ENCODE results near the gene A2M. TPM values are rescaled to one million over a fixed set of nuclear protein-coding genes. Genes with fewer than 3 reads are reported as not detected.

A2M gene
- total RNA-seq, 1 experiment from 2014 or later = 1.2 TPM

DNA sequence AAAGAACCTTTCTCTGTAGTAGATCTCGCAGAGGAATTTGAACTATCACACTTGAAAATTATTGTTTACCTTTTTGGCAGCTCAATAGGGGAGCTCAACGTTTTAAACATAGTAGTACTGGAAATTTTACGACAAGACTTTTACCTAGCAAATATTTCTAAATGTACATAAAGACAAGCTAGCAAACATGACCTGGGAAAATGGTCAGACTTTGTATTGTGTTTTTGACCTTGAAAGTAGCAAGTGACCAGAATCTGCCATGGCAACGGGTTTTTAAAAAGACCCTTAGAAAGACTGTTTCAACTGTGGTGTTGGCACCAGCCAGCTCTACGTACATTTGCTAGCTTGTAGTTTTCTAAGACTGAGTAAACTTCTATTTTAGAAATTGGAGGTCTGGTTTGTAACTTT is 20.2 kb upstream of the A2M start:
- Histone ChIP-seq H2BK15ac (ENCODE audit: low read depth, low read length) (no peak overlapping the region), H3K27ac (ENCODE audit: insufficient read length, low read depth, low read length) (no peak overlapping the region), H2BK20ac (ENCODE audit: low read depth, low read length, poor library complexity, severe bottlenecking) (no peak overlapping the region), H4K91ac (ENCODE audit: insufficient read length, low read depth, low read length) (no peak overlapping the region), H2BK120ac (ENCODE audit: low read depth, low read length, poor library complexity, severe bottlenecking) (no peak overlapping the region), H2BK12ac (ENCODE audit: insufficient read length, low read depth, low read length) (no peak overlapping the region), H2BK5ac (ENCODE audit: insufficient read length, low read length) (no peak overlapping the region), H2AFZ (ENCODE audit: low read length) (no peak overlapping the region), H3K4me2 (ENCODE audit: insufficient read depth, insufficient read length, low read length) (no peak overlapping the region), H3K4ac (ENCODE audit: low read depth, low read length) (no peak overlapping the region), H3T11ph (ENCODE audit: low read length) (no peak overlapping the region), H4K20me1 (ENCODE audit: control insufficient read depth, insufficient read depth, insufficient read length) (no peaks in the 10 kb centered on the region), H3K27me3 (ENCODE audit: insufficient read depth, low read length) (no peaks in the 10 kb centered on the region), H3K79me2 (ENCODE audit: insufficient read depth, low read length) (no peaks in the 10 kb centered on the region), H4K5ac (ENCODE audit: insufficient read length, low read depth, low read length) (no peak overlapping the region), H3K23me2 (ENCODE audit: insufficient read length, low read depth, low read length, poor library complexity, severe bottlenecking) (no peaks in the 10 kb centered on the region), H2AK5ac (ENCODE audit: insufficient read length, low read length) (no peak overlapping the region), H3K9ac (ENCODE audit: extremely low read depth, insufficient read length, low read length) (no peak overlapping the region), H3K79me1 (ENCODE audit: insufficient read depth, low read depth, low read length, poor library complexity, severe bottlenecking) (no peaks in the 10 kb centered on the region), H3K23ac (ENCODE audit: insufficient read length, low read depth, low read length) (no peak overlapping the region), H3K9me3 (ENCODE audit: control insufficient read depth, low read depth, low read length) (no peaks in the 10 kb centered on the region), H3K56ac (ENCODE audit: insufficient read length, low read depth, low read length) (no peak overlapping the region), H3K4me1 (ENCODE audit: insufficient read depth, low read length) (no peaks in the 10 kb centered on the region), H4K8ac (replicated peaks; ENCODE audit: insufficient read length, low read depth, low read length) (no peak overlapping the region), H3K18ac (ENCODE audit: insufficient read length, low read depth, low read length) (no peak overlapping the region), H3K14ac (ENCODE audit: insufficient read depth, low read length) (no peak overlapping the region)
- no peak for DNase-seq
- TF ChIP-seq, protein P1, sequence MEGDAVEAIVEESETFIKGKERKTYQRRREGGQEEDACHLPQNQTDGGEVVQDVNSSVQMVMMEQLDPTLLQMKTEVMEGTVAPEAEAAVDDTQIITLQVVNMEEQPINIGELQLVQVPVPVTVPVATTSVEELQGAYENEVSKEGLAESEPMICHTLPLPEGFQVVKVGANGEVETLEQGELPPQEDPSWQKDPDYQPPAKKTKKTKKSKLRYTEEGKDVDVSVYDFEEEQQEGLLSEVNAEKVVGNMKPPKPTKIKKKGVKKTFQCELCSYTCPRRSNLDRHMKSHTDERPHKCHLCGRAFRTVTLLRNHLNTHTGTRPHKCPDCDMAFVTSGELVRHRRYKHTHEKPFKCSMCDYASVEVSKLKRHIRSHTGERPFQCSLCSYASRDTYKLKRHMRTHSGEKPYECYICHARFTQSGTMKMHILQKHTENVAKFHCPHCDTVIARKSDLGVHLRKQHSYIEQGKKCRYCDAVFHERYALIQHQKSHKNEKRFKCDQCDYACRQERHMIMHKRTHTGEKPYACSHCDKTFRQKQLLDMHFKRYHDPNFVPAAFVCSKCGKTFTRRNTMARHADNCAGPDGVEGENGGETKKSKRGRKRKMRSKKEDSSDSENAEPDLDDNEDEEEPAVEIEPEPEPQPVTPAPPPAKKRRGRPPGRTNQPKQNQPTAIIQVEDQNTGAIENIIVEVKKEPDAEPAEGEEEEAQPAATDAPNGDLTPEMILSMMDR (conservative IDR thresholded peaks at IDR 0.05) = no peak
- peaks cover 18 to 21% of the 10 kb centered on the region in 2 experiments for H3K9me3 Mint-ChIP-seq
- H3K27me3 Mint-ChIP-seq (ENCODE audit: low read depth) = no peaks in the 10 kb centered on the region
- H3K4me3 Mint-ChIP-seq = no peak overlapping the region
- no peak overlapping the region for H3K27ac Mint-ChIP-seq
- H3K36me3 Mint-ChIP-seq (ENCODE audit: insufficient read depth in 1 of 3, low read depth in 3 of 3) = peaks cover 0 to 18% (median 7%) of the 10 kb centered on the region in 3 experiments; a peak in 6 of 7 replicates
- WGBS (ENCODE audit: extremely low coverage, insufficient read length, low lambda C conversion rate) = no CpG with 5 or more reads among the region's 5 CpGs
- H3K4me1 Mint-ChIP-seq = no peaks in the 10 kb centered on the region

All from H9 (cell line).